NOMO-1 treated with dmso at 0.1 percent for 144 hours (cell line): Measurements from ENCODE around the gene LTF.
A peak's percentile ranks its signal among the peaks of the same experiment; 100 is the strongest.
"Not testable (repeated sequence)": the region's sequence is repeated elsewhere in the genome, so short reads cannot be mapped to it uniquely, and the experiment has no call there.

Experiments used
- DNase-seq: peaks from one replicate; lab custom pipeline; 2025; ENCODE audit not compliant: unreplicated experiment; lab: John Stamatoyannopoulos, UW

Gene LTF

DNA sequence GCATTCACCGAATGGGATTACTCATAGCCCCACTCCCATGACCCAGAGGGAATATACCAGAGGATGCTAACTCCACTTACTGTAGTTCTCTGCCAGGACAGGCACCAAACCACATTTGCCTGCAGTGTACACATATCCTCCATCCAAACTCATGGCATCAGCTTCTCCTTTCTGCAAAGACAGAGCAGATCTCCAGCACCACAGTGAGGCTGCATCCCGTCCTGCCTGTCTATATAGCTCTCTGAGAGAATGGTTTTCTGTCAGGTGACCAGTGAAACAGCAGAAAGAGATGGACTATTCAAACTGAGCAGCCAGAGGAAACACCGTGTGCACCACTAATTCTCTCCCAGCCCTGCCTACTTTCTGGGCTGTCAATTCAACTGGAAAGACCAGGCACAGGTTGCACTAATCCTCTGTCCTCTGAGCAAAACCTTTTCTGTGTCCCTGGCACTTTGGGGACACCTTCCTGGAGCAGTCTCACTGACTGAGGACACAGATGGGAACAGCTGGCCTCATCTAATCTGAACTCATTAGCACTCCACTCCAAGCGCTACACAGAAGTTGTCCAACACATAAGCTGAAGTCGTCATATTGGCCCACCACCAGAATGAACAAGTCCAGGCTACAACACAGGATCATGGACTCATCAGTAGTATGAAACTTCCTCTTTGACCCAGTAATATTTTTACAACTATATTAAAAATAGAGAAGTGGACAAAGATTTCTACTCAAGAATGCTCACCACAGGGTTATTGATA, 17.3 kb downstream of the LTF start:
- DNase-seq: peak; percentile 32

DNA sequence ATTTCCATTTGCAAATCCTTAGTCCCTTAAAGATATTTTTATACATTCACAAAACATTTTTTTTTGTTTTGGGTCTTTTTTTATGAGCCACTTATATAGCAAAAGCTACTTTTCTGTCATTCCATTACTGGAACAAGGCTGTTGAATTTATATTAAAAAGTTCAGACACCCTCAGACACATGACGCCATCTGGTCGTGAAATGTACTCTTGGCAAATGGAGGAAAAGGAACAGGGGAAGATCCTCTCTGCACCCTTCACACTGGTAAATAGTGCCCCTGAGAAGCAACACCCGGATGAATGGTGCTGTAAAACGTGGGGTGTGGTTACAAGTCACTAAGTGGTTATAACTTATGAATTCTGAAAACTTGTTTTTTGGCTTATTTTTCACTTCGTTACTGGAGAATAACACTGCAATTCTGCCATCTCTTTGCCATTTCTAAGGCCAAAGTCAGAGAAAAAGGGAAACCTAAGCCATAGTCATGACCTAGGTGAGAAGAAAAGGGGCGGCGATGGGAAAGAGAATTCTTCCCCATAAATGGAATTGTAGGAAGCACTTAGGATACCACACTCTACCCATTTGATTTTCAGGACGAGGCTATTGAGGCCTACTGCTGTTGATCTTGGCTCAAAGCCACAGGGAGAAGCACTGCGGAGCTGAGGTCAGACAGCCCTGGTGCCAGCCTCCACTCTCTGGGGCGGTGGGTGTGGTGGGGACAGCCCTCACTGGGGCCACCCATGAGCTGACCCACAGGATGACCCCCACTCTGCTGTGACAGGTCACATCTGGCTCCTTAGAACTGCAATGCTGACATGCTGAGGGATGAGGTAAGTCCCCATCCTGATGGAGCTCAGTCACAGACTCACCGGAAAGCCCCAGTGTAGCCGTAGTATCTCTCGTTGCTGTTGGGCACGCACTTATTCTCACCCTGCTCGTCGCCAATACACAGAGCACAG, 21.9 kb downstream of the LTF start:
- no peak for DNase-seq

DNA sequence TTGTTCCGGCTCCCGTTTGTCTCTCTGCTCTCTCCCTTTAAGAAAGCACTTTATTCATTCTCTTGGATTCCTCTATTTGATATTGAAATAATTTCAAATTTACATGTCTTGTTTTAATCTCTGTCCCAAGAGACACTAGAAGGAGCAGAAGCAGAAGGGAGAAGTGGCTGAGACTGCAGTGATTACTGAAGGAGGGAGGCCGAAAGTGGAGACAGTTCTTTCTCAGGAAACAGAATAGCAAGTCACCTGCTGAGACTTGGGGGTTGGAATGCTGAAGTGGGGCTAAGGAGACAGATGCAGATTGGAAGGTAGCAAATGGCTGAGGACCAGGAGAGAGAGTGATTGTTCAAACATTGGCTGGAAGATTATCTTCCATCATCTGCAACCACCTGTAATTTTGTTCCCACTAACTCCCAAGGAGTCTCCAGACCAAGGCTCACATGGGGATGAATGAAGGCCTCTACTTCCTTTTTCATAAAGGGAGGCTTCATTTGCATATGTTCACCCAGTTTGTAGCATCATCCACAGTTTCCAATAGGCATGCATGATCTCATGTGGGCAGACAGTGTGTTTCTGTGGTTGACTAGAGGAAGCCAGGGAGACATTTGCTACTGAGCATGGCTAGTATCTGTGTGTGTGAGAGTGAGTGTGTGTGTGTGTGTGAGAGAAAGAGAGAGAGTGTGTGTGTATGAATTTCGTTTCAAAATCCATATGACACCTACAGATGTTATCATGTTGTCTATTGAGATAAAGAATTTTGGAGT, 24.0 kb downstream of the LTF start:
- DNase-seq: no peak

DNA sequence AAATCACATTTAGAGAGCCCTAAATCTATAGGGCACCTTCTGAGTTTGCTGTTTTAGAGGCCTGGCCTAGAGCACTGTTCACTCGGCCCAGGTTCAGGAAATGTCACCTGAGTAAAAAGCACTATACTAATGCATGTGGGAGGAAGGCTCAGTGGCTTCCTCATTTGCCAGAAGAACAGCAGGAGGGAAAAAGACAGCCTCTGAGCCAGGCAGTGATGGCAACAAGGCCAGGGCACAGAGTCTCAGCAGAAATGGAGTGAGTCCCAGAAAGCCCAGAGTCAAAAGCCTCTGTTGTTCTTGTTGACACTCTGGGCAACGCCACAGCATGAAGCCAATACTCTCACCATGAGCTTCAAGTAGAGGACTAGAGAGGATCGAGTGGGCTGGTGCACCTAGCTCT, 25.9 kb downstream of the LTF start:
- no peak for DNase-seq

DNA sequence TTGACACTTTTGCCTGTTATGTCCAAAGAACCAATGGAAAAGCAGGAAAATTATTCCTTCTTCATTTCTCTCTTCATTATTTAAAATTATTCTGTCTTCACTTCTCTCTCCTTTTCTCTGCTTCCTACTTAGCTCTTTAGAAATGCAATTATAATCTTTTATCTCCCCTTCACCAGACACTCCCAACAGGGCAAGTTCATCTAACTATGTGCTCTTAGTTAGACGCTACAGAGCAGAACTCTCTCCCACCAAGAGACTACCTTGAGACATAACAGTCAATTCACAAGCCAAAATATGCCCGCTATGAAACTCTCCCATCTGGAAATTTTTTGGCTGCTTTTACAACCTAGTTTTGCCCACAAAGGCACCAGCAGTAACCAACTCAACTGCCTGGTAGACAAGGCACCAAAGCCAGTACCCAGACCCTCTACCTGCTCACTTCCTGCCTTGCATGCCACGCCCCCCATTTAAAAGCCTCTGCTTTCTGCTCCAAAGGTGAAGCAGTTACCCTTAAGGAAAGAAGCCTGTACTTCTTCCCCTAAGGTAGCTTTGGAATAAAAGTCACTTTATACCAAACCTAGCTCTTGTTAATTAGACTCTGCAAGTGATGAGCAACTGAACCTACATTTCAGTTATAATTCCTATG, 29.5 kb downstream of the LTF start:
- DNase-seq: no peak

DNA sequence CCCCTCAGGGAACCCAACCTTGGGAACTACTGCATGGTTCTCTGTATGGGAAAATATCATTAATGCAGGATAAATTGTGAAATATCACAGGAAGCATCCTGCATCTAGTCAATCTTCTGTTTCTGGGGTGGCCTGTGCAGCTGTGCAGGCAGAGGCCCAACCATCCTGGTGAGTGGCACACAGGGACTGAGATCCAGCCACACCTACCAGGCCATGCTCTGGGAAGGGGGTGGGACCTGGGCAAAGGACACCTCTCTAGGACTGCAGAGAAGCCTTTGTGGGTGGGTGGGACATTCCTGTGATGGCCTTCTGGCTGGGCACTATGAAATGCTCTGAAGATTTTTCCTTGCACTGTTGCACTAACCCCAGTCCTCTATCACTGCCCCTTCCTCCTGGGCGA, 30.9 kb downstream of the LTF start:
- no peak for DNase-seq

DNA sequence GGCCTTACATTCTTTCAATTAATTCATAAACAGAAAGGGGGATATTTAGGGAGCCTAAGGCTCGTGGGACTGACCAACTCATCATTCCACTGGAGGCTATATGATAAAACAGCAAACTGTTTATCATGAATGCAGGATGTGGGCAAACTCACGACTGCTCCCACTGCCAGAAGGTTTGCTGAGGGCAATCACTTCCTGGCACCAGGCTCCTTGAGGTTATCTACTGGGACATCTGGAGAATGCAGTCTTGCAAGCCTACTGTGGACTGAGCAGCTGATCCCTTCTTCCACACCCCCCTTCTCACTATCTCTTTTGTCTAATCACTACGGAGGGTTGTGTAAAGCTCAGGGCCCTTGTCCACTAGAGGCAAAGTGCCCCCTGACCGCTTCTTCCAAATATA, 31.6 kb downstream of the LTF start:
- DNase-seq: not testable (repeated sequence)

DNA sequence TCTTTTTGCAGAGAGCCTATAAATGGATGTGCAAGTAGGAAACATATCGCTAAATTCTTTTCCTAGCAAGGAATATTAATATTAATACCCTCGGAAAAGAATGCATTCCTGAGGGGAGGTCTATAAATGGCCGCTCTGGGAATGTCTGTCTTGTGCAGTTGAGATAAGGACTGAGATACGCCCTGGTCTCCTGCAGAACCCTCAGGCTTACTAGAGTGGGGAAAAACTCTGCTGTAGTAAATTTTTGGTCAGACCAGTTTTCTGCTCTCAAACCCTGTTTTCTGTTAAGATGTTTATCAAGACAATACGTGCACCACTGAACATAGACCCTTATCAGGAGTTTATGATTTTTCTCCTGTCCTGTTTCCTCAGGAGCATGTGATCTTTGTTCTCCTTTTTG, 32.8 kb downstream of the LTF start:
- not testable (repeated sequence) for DNase-seq

DNA sequence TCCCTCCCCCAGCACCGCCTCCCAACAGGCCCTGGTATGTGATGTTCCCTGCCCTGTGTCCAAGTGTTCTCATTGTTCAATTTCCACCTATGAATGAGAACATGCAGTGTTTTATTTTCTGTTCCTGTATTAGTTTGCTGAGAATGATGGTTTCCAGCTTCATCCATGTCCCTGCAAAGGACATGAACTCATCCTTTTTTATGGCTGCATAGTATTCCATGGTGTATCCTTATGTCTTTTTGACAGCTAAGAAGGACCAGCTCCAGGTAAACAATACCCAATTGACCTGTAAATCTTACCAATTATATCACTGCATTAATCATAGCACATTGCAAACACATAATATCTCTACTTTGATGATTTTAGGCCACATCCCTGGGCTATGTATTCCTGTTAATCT, 33.8 kb downstream of the LTF start:
- DNase-seq: not testable (repeated sequence)

DNA sequence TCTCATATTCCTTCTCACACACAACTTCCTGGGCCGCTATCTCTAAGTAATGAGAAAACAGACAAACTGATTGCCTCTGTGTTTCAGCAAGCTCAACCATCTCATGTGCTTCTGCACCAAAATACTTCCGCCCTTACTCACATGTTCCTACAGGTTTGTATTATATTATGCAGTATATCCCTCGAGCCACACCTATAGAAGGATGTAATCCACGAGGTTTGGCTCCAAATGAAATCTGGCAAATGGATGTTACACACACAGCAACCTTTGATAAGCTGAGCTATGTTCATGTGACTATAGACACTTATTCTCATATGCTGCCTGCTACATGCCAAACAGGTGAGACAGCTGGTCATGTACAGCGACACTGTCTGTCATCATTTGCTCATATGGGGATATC, 35.0 kb downstream of the LTF start:
- no peak for DNase-seq

DNA sequence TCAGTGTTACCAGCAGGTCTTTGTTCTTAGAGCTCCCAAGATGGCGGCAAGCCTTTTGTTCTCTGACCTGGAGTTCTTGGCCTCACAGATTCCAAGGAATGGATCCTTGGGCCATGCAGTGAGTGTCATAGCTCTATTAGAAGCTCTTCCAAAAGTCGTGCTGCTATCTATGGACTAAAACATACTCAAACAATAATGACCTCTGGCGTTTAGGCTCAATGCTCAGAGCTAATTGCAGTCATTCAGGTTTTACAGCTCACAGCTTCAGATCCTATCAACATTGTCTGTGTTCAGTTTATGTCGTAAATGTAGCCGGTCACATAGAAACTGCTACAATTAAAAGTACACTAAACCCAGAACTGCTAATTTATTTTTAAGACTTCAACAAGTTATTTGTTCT, 35.5 kb downstream of the LTF start:
- DNase-seq: no peak

DNA sequence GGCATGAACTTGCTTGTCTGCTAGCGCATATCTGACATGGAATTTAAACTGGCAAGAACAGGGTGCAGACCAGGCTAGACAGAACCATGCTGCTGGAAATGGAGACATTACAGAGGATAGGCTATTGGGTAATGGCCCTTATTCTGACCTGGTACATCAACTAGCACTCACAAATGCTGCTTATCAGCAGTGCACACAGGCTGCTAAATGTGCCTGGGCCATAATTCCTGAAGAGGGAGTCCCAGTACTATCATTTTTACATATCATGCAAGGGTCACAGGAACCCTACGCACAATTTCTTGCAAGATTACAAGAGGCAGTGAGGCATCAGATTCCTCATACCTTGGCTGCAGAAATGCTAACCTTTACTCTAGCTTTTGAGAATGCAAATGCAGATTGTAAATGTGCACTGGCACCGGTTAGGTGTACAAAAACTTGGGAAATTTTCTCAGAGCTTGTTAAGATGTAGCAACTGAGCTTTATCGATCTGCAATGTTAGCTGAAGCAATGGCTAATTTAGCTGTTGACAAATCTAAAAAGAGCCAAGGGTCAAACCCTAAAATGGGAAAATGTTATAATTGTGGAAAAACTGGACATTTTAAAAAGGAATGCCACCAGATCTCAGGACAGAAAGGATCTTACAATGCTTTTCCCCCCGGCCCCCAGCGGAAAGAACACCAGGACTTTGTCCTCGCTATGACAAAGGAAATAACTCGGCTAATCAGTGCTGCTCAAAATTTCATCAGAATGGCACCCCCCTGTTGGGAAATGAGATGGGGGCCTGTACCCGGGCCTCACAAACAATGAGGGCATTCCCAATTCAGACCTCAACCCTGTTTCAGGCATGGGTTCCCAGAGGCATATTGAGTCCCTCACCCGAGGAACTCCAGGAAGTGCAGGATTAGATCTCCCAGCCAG, 36.5 kb downstream of the LTF start:
- DNase-seq: no peak

DNA sequence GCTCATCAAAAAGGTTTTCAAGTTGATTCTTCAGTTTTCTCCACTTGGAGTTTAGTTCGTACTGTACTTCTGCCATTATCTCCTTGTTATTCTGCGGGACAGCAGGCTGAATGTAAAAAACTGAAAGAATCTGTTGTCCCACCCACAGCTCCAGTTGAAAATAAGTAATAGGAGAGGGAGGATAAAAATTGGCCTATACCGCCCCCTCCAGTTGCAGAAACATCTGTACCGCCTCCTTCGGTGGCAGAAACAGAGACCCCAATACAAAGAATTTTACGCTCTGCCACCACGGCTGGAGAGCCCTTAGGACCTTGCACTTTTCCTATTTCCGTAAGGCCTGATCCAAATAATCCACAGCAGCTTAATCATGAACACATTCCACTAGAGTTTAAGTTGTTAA, 37.3 kb downstream of the LTF start:
- not testable (repeated sequence) for DNase-seq

DNA sequence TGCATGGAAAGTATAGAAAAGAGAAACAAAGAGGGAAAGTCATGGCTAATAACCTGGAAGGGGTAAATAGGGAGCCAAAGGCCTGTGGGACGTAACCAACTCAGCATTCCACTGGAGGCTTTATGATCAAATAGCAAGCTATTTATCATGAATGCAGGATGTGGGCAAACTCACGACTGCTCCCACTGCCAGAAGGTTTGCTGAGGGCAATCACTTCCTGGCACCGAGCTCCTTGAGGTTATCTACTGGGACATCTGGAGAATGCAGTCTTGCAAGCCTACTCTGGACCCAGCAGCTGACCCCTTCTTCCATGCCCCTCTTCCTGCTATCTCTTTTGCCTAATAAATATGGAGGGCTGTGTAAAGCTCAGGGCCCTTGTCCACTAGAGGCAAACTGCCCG, 38.2 kb downstream of the LTF start:
- DNase-seq: not testable (repeated sequence)

DNA sequence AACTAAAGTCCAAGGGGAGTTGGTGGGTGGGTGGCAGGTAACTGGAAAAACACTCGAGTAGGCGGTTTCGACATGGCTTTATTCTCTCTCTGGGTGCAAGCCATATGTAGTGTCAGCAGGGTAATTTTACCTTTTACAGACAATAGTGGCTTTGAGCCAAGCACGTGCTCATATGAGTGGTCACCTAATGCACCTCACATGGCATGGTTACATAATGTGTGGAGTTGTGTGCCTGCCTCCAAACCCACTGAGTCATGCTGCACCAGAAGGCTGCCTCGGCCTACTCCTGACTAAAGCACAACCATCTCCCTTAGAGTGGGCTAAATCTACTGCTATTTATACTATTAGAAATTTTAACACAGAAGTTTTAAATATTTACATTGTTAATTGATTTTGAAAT, 41.1 kb downstream of the LTF start:
- DNase-seq: no peak

DNA sequence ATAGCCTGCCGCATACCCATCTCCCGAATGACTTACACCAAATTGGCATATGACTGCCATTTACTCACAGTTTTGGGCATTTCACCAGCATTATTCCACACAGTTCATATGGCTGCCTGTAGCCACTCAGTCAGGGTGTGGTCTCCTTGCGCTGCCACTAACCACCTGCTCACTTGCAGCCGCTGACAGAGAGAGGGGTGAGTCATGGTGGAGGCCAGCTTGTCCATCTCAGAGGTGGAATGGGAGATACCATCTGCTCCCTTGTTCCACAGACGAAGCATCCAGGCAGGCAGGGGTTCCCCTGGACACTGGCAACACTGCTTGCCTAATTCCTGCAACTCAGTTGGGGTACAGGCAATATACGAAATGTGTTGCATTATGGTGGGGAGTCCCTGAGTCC, 42.1 kb downstream of the LTF start:
- DNase-seq: no peak

DNA sequence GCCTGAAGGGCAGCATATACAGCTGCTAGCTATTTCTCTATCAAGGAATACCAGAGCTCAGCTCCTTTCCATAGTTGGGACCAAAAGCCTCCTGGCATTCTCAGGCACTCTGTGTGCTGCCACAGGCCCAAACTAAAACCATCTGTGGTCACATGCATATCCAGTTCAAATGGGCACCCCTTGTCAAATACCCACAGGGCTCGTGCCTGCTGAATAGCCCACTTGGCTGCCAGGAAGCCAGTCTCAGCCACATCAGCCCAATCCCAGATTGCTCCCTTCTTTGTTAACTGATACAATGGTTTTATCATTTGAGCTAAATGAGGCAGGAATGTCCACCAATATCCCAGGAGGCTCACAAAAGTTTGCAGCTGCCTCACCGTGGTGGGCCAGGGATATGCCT, 43.8 kb downstream of the LTF start:
- no peak for DNase-seq

DNA sequence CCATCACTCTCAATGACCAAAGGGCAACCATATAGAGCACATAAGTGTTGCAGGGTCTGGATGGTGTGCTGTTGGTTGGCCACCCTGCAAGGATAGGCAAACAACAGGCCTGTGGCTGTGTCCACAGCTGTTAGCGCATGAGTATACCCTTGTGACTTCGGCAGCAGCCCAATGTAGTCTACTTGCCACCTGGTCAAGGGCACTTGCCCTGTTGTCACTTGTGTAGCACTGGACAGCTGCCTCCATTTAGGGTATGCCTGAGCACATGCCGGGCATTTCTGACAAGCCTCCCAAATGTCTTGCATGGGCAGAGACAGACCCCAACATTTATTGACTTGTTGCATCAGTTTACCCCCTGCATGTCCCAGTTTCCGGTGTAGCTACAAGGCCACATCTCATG, 44.9 kb downstream of the LTF start:
- no peak for DNase-seq

DNA sequence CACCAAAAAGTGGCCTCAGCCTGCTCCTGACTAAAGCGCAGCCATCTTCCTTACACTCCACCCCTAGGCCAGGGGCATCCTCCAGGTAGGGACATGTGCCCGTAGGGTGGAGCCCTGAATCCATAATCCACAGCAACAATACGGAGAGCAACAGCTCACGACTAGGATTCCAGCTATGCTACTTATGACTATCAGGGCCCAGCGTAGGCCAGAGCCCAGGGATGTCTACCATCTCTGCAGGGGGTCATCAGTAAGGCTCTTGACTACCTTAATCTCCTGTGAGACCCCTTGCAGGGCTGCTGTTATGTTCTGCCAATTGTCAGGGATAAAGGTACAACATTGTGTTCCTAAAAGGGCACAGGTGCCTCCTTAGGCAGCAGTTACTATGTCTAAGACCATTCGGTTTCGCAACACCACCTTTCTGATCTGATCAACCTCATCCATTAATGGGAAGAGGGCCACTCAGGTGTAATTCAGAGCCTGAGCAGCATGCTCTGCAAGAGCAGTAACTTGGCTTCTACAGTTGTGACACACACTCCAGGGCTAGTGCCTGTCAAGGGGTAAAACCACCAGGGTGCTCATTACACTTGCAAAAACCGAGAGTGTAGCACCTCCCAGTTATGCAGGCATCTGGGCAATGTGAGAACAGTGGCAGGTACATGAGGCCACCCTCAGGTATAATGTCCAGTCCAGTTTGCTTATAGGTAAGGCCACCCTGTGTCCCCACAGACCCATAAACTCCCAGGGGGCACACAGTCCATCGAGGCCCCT, 46.7 kb downstream of the LTF start:
- no peak for DNase-seq
